Measurements from ENCODE around the gene TRAPPC5.

DNA sequence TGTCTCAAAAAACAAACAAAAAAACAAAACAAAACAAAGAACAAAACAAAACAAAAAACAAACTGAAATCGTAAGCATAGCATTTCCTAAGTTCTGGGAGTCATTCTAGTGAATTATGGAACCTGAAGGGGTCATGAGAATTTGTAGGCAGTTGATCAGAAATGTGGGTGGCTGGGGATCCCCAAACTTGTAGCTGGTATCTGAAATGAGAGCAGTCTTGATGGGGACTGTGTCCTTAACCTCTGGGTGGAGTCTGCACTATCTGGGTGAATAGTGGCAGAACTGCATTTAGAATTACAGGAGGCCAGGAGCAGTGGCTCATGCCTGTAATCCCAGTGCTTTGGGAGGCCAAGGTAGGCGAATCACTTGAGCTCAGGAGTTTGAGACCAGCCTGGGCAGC lies 45.2 kb downstream of the TRAPPC5 start:
- TF ChIP-seq, protein P1, sequence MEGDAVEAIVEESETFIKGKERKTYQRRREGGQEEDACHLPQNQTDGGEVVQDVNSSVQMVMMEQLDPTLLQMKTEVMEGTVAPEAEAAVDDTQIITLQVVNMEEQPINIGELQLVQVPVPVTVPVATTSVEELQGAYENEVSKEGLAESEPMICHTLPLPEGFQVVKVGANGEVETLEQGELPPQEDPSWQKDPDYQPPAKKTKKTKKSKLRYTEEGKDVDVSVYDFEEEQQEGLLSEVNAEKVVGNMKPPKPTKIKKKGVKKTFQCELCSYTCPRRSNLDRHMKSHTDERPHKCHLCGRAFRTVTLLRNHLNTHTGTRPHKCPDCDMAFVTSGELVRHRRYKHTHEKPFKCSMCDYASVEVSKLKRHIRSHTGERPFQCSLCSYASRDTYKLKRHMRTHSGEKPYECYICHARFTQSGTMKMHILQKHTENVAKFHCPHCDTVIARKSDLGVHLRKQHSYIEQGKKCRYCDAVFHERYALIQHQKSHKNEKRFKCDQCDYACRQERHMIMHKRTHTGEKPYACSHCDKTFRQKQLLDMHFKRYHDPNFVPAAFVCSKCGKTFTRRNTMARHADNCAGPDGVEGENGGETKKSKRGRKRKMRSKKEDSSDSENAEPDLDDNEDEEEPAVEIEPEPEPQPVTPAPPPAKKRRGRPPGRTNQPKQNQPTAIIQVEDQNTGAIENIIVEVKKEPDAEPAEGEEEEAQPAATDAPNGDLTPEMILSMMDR (IDR thresholded peaks at IDR 0.05; ENCODE audit: insufficient read depth, low read depth, low read length), result no peak
- no peak for TF ChIP-seq EZH2 (IDR thresholded peaks at IDR 0.05; ENCODE audit: insufficient read depth, low read length)
